ENCODE results near the gene KCNT1. TPM values are rescaled to one million over a fixed set of nuclear protein-coding genes. Genes with fewer than 3 reads are reported as not detected.

Gene KCNT1
- total RNA-seq, 1 experiment from 2014 or later: not detected

- no peak for DNase-seq (ENCODE audit: low spot score)
Observed at GRCh38 chr9:135765416-135765815, 63.4 kb downstream of the KCNT1 start.

- DNase-seq (ENCODE audit: low spot score): no peak
Observed at GRCh38 chr9:135766251-135766650, 64.3 kb downstream of the KCNT1 start.

- no peak for DNase-seq (ENCODE audit: low spot score)
Observed at GRCh38 chr9:135766707-135767106, 64.7 kb downstream of the KCNT1 start.

- no peak for DNase-seq (ENCODE audit: low spot score)
Observed at GRCh38 chr9:135768516-135769218, 66.7 kb downstream of the KCNT1 start.

GRCh38 chr9:135769489-135770202, 67.7 kb downstream of the KCNT1 start:
- DNase-seq (ENCODE audit: low spot score): no peak

- DNase-seq (ENCODE audit: low spot score): no peak
Observed at GRCh38 chr9:135770203-135770535, 68.2 kb downstream of the KCNT1 start.

GRCh38 chr9:135770771-135771170, 68.8 kb downstream of the KCNT1 start:
- DNase-seq (ENCODE audit: low spot score): no peak

GRCh38 chr9:135771401-135772051, 69.5 kb downstream of the KCNT1 start:
- DNase-seq (ENCODE audit: low spot score): no peak

- DNase-seq (ENCODE audit: low spot score): no peak
Observed at GRCh38 chr9:135772056-135772646, 70.2 kb downstream of the KCNT1 start.

GRCh38 chr9:135772702-135773493, 70.9 kb downstream of the KCNT1 start:
- no peak for DNase-seq (ENCODE audit: low spot score)

GRCh38 chr9:135773530-135774238, 71.7 kb downstream of the KCNT1 start:
- no peak for DNase-seq (ENCODE audit: low spot score)

- DNase-seq (ENCODE audit: low spot score): no peak
Observed at GRCh38 chr9:135774239-135774747, 72.3 kb downstream of the KCNT1 start.

GRCh38 chr9:135774794-135775525, 73.0 kb downstream of the KCNT1 start:
- no peak for DNase-seq (ENCODE audit: low spot score)

GRCh38 chr9:135775911-135776310, 73.9 kb downstream of the KCNT1 start:
- DNase-seq (ENCODE audit: low spot score): no peak

GRCh38 chr9:135776893-135777622, 75.1 kb downstream of the KCNT1 start:
- DNase-seq (ENCODE audit: low spot score): no peak

GRCh38 chr9:135777623-135778177, 75.7 kb downstream of the KCNT1 start:
- DNase-seq (ENCODE audit: low spot score): no peak

GRCh38 chr9:135778421-135778820, 76.4 kb downstream of the KCNT1 start:
- DNase-seq (ENCODE audit: low spot score): no peak

- DNase-seq (ENCODE audit: low spot score): no peak
Observed at GRCh38 chr9:135779571-135779970, 77.6 kb downstream of the KCNT1 start.

GRCh38 chr9:135780086-135780485, 78.1 kb downstream of the KCNT1 start:
- DNase-seq (ENCODE audit: low spot score): no peak
